ENCODE results near the gene SYNE2. TPM values are rescaled to one million over a fixed set of nuclear protein-coding genes. Genes with fewer than 3 reads are reported as not detected.

Gene SYNE2
- total RNA-seq, 4 donors from 2014 or later, result 96.9 to 207 (median 182) TPM

- Histone ChIP-seq H3K4me3 (no peak overlapping the region), H3K9me3 (no peaks in the 10 kb centered on the region), H3K36me3 (peaks cover 3 to 30% of the 10 kb centered on the region in 2 donors), H3K27ac (no peak overlapping the region), H3K4me1 (no peaks in the 10 kb centered on the region), H3K27me3 (no peaks in the 10 kb centered on the region)
- intact Hi-C loops (cut with DNase I; ENCODE audit: low total_unique reads), result no loop called here
- DNase-seq (no peak), ATAC-seq (no peak)
- TF ChIP-seq CTCF (IDR thresholded peaks at IDR 0.05 in 4 of 5, conservative IDR thresholded peaks at IDR 0.05 in 1 of 5), result no peak
- no peak for TF ChIP-seq POLR2A (IDR thresholded peaks at IDR 0.05)
- in situ Hi-C loops (cut with MboI; ENCODE audit: low sequenced_read_pairs in 4 of 4), result no loop called here
These were observed 108.2 kb downstream of the SYNE2 start for GRCh38 chr14:63960926-63961567.

- intact Hi-C loops (cut with DNase I; ENCODE audit: low total_unique reads), result no loop called here
- ATAC-seq, result no peak
- Histone ChIP-seq H3K4me1 (no peaks in the 10 kb centered on the region), H3K27ac (no peak overlapping the region), H3K36me3 (peaks cover 0 to 32% of the 10 kb centered on the region in 2 donors), H3K9me3 (no peaks in the 10 kb centered on the region), H3K4me3 (no peak overlapping the region), H3K27me3 (no peaks in the 10 kb centered on the region)
- no peak for DNase-seq
- in situ Hi-C loops (cut with MboI; ENCODE audit: low sequenced_read_pairs in 4 of 4), result no loop called here
- TF ChIP-seq POLR2A (IDR thresholded peaks at IDR 0.05), result no peak
- TF ChIP-seq CTCF (IDR thresholded peaks at IDR 0.05 in 4 of 5, conservative IDR thresholded peaks at IDR 0.05 in 1 of 5), result no peak
These were observed 110.1 kb downstream of the SYNE2 start for GRCh38 chr14:63962906-63963305.

GRCh38 chr14:63963439-63963838, 110.6 kb downstream of the SYNE2 start:
- ATAC-seq (no peak), DNase-seq (no peak)
- H3K9me3 ChIP-seq, result no peaks in the 10 kb centered on the region
- H3K27me3 ChIP-seq, result no peaks in the 10 kb centered on the region
- intact Hi-C loops (cut with DNase I; ENCODE audit: low total_unique reads) (no loop called here), in situ Hi-C loops (cut with MboI; ENCODE audit: low sequenced_read_pairs in 4 of 4) (no loop called here)
- TF ChIP-seq CTCF (IDR thresholded peaks at IDR 0.05 in 4 of 5, conservative IDR thresholded peaks at IDR 0.05 in 1 of 5) (no peak), POLR2A (IDR thresholded peaks at IDR 0.05) (no peak)
- peaks cover 0 to 37% of the 10 kb centered on the region in 2 donors for H3K36me3 ChIP-seq
- H3K27ac ChIP-seq, result no peak overlapping the region
- no peaks in the 10 kb centered on the region for H3K4me1 ChIP-seq
- no peak overlapping the region for H3K4me3 ChIP-seq

- Histone ChIP-seq H3K27me3 (no peaks in the 10 kb centered on the region), H3K9me3 (no peaks in the 10 kb centered on the region), H3K4me1 (no peaks in the 10 kb centered on the region), H3K27ac (no peak overlapping the region), H3K36me3 (peaks cover 0 to 40% of the 10 kb centered on the region in 2 donors), H3K4me3 (no peak overlapping the region)
- in situ Hi-C loops (cut with MboI; ENCODE audit: low sequenced_read_pairs in 4 of 4), result no loop called here
- no peak for DNase-seq
- intact Hi-C loops (cut with DNase I; ENCODE audit: low total_unique reads), result no loop called here
- no peak for ATAC-seq
- no peak for TF ChIP-seq POLR2A (IDR thresholded peaks at IDR 0.05)
These were observed 111.3 kb downstream of the SYNE2 start for GRCh38 chr14:63964113-63964512.

GRCh38 chr14:63966407-63966806, 113.6 kb downstream of the SYNE2 start:
- in situ Hi-C loops (cut with MboI; ENCODE audit: low sequenced_read_pairs in 4 of 4) (no loop called here), intact Hi-C loops (cut with DNase I; ENCODE audit: low total_unique reads) (no loop called here)
- no peaks in the 10 kb centered on the region for H3K4me1 ChIP-seq
- TF ChIP-seq POLR2A (IDR thresholded peaks at IDR 0.05) (no peak), CTCF (IDR thresholded peaks at IDR 0.05 in 4 of 5, conservative IDR thresholded peaks at IDR 0.05 in 1 of 5) (no peak)
- no peaks in the 10 kb centered on the region for H3K9me3 ChIP-seq
- ATAC-seq, result no peak
- no peak overlapping the region for H3K4me3 ChIP-seq
- no peak for DNase-seq
- peaks cover 0 to 29% of the 10 kb centered on the region in 2 donors for H3K36me3 ChIP-seq
- no peaks in the 10 kb centered on the region for H3K27me3 ChIP-seq
- no peak overlapping the region for H3K27ac ChIP-seq
